GM12873 (cell line): ENCODE results near the gene AKAP8L.

ENCODE experiments used
- TF ChIP-seq, protein P1 (sequence below): IDR thresholded peaks from 2 replicates; pipeline ENCODE4 v1.5.1; 2012; ENCODE audit warnings: low read depth, mild to moderate bottlenecking, moderate library complexity, low read length, control low read depth; ENCODE audit not compliant: insufficient read depth; ENCODE audit errors: missing control alignments

The AKAP8L gene

DNA sequence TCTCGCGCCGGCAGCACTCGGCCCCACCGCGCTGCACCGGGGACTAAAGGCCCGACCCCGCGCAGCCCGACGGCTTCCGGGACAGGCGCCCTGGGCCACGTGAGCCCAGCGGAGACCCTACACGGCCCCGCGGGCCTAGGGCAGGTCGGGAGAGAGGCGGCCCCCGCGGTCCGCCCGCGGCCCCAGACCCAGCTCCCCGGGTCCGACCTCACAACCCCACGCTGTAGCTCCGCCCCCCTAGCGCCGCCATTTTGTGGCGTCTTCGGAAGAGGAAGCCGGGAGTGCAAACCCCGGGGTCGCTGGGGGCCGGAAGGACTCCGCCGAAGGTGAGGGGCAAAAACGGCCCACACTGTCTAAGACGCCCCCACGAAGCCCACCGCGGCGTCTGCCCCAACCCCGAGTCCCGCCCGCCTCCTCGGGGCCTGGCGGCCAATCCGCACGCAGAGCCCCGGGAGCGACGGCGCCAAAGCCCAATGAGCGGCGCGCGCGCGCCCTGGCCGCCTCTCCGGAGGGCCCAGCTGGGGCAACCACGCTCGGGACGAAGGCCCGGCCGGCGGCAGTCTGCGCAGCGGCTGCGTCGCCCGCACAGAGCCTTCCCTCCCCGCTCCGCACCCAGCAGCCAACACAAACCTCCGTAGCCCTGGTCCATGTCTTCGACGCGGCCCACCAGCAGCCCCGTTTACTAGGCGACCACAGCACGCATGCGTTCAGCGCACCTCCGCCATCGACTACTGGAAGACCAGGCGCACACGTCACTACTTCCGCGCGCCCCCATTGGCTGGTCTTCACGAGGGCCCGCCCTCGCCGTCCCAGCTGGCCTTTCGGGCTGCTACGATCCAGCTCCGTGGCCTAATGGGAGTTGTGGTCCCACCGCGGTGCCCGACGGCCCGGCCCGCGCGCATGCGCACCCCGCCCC, 39.4 kb downstream of the AKAP8L start, which contains the start of gene AKAP8:
Gene AKAP8 (minus strand): TSS at position 705 of the 916 bp plus-strand sequence. CDS start 56 bp downstream, at position 649.
- TF ChIP-seq, protein P1, sequence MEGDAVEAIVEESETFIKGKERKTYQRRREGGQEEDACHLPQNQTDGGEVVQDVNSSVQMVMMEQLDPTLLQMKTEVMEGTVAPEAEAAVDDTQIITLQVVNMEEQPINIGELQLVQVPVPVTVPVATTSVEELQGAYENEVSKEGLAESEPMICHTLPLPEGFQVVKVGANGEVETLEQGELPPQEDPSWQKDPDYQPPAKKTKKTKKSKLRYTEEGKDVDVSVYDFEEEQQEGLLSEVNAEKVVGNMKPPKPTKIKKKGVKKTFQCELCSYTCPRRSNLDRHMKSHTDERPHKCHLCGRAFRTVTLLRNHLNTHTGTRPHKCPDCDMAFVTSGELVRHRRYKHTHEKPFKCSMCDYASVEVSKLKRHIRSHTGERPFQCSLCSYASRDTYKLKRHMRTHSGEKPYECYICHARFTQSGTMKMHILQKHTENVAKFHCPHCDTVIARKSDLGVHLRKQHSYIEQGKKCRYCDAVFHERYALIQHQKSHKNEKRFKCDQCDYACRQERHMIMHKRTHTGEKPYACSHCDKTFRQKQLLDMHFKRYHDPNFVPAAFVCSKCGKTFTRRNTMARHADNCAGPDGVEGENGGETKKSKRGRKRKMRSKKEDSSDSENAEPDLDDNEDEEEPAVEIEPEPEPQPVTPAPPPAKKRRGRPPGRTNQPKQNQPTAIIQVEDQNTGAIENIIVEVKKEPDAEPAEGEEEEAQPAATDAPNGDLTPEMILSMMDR: no peak

GRCh38 chr19:15378534-15379082, 40.2 kb downstream of the AKAP8L start:
- TF ChIP-seq, protein P1: no peak

GRCh38 chr19:15374796-15375440, 43.9 kb downstream of the AKAP8L start:
- TF ChIP-seq, protein P1: no peak

GRCh38 chr19:15374105-15374651, 44.6 kb downstream of the AKAP8L start:
- TF ChIP-seq, protein P1: no peak

DNA sequence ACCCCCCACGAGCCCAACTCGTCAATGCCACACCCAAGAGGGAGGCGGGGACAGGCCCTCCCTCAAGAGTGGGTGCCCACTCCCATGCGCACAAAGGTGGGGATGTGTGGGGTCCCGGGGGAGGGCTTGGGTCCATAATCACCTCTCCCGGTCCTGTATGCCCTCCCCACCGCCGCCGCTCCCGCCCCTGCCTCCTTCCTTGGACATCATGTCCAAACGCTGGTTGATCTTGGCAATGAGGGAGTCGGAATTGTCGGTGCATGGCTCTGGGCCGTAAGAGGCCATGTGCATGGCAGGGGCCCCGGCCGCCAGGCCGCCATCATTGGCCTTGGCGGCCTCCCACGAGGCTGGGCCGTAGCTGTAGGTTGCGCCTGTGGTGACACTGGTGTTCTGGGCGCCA, 45.1 kb downstream of the AKAP8L start:
- TF ChIP-seq, protein P1: no peak

DNA sequence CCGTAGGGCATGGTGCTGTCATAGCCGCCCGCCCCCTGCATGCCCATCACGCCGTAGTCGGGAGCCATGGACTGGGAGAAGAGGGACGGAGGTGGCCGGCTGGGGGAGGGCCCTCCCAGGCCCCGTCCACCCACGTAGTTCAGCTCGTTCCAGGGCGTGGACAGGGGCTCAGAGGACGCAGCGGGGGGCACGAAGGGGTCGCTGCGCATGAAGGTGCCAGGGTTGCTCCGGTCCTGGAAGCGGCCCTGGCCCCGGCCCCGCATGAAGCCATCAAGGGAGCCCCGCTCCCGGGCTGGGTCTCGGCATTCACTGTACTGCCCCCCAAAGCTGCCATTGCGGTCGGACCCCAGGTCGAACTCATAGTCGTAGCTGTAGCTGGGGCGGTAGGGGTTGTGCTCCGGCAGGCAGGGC, 45.9 kb downstream of the AKAP8L start:
- TF ChIP-seq, protein P1: no peak

DNA sequence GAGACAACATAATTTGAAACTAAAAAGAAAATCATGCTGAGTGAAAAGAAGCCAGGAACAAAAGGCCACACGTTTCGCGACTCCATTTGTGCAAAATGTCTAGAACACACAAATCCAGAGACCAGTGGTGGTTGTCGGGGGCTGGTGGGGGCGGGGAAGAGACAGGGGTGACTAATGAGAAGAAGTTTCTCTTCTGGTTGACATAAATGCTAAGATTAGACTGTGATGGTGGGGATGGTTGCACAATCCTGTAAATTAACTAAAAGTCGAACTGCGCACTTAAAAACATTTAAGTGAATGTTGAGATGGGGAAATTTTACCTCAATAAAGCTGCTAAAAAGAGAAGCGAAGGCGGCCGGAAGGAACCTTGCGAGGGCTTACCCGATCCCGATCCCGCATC, 46.3 kb downstream of the AKAP8L start:
- TF ChIP-seq, protein P1: no peak
